Esophagus muscularis mucosa (tissue), 4 donors: ENCODE measurements around the gene ACACA.

Source experiments
- EP300 ChIP-seq: sonication (generic); formaldehyde crosslinking; IDR thresholded peaks from one replicate; pipeline ENCODE4 v1.6.1; 2017; ENCODE audit warnings: antibody characterized with exemption
- POLR2A ChIP-seq: fragments of 450-650 bp; IDR thresholded peaks from one replicate; pipeline ENCODE4 v1.6.1; 2017; ENCODE audit warnings: antibody characterized with exemption, moderate library complexity, mild to moderate bottlenecking, low read depth
- POLR2AphosphoS5 ChIP-seq, 2 donors: sonication (generic); formaldehyde crosslinking; IDR thresholded peaks; one replicate each; pipeline ENCODE4 v1.6.1; 2017; ENCODE audit warnings: antibody characterized with exemption in 2 of 2
- TF ChIP-seq, protein P1 (sequence below), 3 experiments: fragments of 200-600 bp in 2 of 3; fragments of 450-650 bp in 1 of 3; sonication (generic) in 2 of 3; IDR thresholded peaks; one replicate each; pipeline ENCODE4 v1.5.1; 2017 to 2019; ENCODE audit warnings: antibody characterized with exemption in 3 of 3, mild to moderate bottlenecking in 2 of 3, moderate library complexity in 1 of 3

GRCh38 chr17:37121616-37122015 lies 285.0 kb downstream of the ACACA start:
- TF ChIP-seq, protein P1, sequence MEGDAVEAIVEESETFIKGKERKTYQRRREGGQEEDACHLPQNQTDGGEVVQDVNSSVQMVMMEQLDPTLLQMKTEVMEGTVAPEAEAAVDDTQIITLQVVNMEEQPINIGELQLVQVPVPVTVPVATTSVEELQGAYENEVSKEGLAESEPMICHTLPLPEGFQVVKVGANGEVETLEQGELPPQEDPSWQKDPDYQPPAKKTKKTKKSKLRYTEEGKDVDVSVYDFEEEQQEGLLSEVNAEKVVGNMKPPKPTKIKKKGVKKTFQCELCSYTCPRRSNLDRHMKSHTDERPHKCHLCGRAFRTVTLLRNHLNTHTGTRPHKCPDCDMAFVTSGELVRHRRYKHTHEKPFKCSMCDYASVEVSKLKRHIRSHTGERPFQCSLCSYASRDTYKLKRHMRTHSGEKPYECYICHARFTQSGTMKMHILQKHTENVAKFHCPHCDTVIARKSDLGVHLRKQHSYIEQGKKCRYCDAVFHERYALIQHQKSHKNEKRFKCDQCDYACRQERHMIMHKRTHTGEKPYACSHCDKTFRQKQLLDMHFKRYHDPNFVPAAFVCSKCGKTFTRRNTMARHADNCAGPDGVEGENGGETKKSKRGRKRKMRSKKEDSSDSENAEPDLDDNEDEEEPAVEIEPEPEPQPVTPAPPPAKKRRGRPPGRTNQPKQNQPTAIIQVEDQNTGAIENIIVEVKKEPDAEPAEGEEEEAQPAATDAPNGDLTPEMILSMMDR (IDR thresholded peaks at IDR 0.05): no peak
- TF ChIP-seq POLR2A (no peak), POLR2AphosphoS5 (IDR thresholded peaks at IDR 0.05) (no peak), EP300 (no peak)
